PC-9 (cell line): ENCODE data around the gene ADGRL1. TPM values are rescaled to one million over a fixed set of nuclear protein-coding genes. Genes with fewer than 3 reads are reported as not detected.

Source experiments
- BruUV-seq: library from RNA; stranded (reverse); fragments of 400-500 nt; replicated peaks from 2 replicates; lab custom pipeline; 2021; lab: Mats Ljungman, UMichigan
- CTCF ChIA-PET: fragments of 300-600 bp; sonication (Branson Sonifier 250); formaldehyde crosslinking; loops from one replicate; lab custom pipeline; 2022; ENCODE audit warnings: antibody characterized with exemption; lab: Charles Lee
- POLR2A ChIA-PET: fragments of 300-600 bp; sonication (Branson Sonifier 250); formaldehyde crosslinking; loops from one replicate; lab custom pipeline; 2022; ENCODE audit warnings: antibody characterized with exemption; ENCODE audit not compliant: unreplicated experiment; lab: Charles Lee
- DNase-seq, 2 experiments: peaks; one replicate each; pipeline versions ENCODE4 v3.0.0 to v3.0.0-alpha.2; 2015 to 2022; ENCODE audit warnings: mixed read lengths in 1 of 2
- H2AFZ ChIP-seq: fragments of 200-600 bp; sonication (generic); 2 replicates; pipeline ENCODE4 v1.8.1; 2017; ENCODE audit warnings: antibody characterized with exemption
- H3F3A ChIP-seq: fragments of 200-600 bp; sonication (generic); 2 replicates; pipeline ENCODE4 v1.8.1; 2017; ENCODE audit warnings: antibody characterized with exemption, mild to moderate bottlenecking, low read depth; ENCODE audit not compliant: insufficient read depth
- H3K27ac ChIP-seq: fragments of 200-600 bp; sonication (generic); 2 replicates; pipeline ENCODE4 v1.6.1; 2016; ENCODE audit warnings: mixed run types
- H3K27me3 ChIP-seq: fragments of 200-600 bp; sonication (generic); 2 replicates; pipeline ENCODE4 v1.6.1; 2016; ENCODE audit warnings: low read depth, mixed run types; ENCODE audit not compliant: insufficient read depth
- H3K36me3 ChIP-seq: fragments of 200-600 bp; sonication (generic); 2 replicates; pipeline ENCODE4 v1.6.1; 2016; ENCODE audit warnings: low read depth, mixed run types
- H3K4me1 ChIP-seq: fragments of 200-600 bp; sonication (generic); replicated peaks from 2 replicates; pipeline ENCODE4 v1.6.1; 2016; ENCODE audit warnings: mixed run types; ENCODE audit not compliant: insufficient read depth
- H3K4me2 ChIP-seq: fragments of 200-600 bp; sonication (generic); 2 replicates; pipeline ENCODE4 v1.6.1; 2017; ENCODE audit warnings: mixed run types
- H3K4me3 ChIP-seq: fragments of 200-600 bp; sonication (generic); 2 replicates; pipeline ENCODE4 v1.6.1; 2016; ENCODE audit warnings: mixed run types
- H3K79me2 ChIP-seq: fragments of 200-600 bp; sonication (generic); 2 replicates; pipeline ENCODE4 v1.6.1; 2017; ENCODE audit warnings: low read depth, mixed run types
- H3K9me2 ChIP-seq: fragments of 200-600 bp; sonication (generic); 2 replicates; pipeline ENCODE4 v1.8.1; 2017; ENCODE audit warnings: mild to moderate bottlenecking; ENCODE audit not compliant: insufficient read depth
- H3K9me3 ChIP-seq: fragments of 200-600 bp; sonication (generic); 2 replicates; pipeline ENCODE4 v1.8.1; 2016; ENCODE audit warnings: low read depth; ENCODE audit not compliant: insufficient read depth
- H4K20me1 ChIP-seq: fragments of 200-600 bp; sonication (generic); 2 replicates; pipeline ENCODE4 v1.8.1; 2017; ENCODE audit not compliant: insufficient read depth
- EZH2 ChIP-seq: fragments of 200-600 bp; sonication (generic); IDR thresholded peaks from 2 replicates; pipeline ENCODE4 v1.8.0; 2017; ENCODE audit warnings: antibody characterized with exemption, low read depth
- intact Hi-C: fragments of 100-400 bp; cut with micrococcal nuclease; formaldehyde crosslinking; loops from one replicate; pipeline ENCODE4 v1.10.0; 2022; ENCODE audit not compliant: unreplicated experiment
- total RNA-seq: library from RNA; stranded (reverse); gene quantifications from 2 replicates; pipeline ENCODE4 v1.2.3, GENCODE V29; 2021
- TF ChIP-seq, protein P1 (sequence below): fragments of 200-600 bp; sonication (generic); conservative IDR thresholded peaks from 2 replicates; pipeline ENCODE4 v1.6.1; 2017; ENCODE audit warnings: mixed run types, antibody characterized with exemption, mild to moderate bottlenecking, moderate library complexity

Gene ADGRL1
- total RNA-seq, 1 experiment from 2014 or later: 31.5 TPM

DNA sequence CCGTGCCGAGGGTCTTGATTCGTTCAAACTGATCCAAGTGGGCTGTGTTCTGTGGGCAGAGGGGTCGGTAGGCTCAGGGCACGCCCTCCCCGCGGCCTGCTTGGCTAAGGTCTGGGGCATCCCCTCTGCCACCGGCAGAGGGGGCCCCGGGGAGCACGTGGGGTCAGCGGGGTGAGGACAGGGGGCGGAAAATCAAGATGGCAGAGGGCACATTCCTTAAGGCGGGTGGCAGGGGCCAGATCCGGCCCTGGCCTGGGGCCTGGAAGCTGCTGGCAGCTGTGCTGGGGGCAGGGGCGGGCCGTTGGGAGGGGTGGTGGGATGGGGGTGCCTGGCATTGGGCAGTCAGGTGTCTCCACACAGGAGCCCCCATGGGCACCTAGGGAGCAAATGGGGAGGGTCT lies 99.1 kb downstream of the ADGRL1 start:
- H3K9me3 ChIP-seq: no peaks in the 10 kb centered on the region
- no peaks in the 10 kb centered on the region for H3K36me3 ChIP-seq
- no TSS peak for BruUV-seq
- no peaks in the 10 kb centered on the region for H4K20me1 ChIP-seq
- no peak overlapping the region for H3K4me3 ChIP-seq
- no peak overlapping the region for H3K27ac ChIP-seq
- intact Hi-C loops: no loop called here
- no peaks in the 10 kb centered on the region for H3K9me2 ChIP-seq
- H3K27me3 ChIP-seq: no peaks in the 10 kb centered on the region
- H3K79me2 ChIP-seq: no peaks in the 10 kb centered on the region
- TF ChIP-seq EZH2: no peak
- TF ChIP-seq, protein P1, sequence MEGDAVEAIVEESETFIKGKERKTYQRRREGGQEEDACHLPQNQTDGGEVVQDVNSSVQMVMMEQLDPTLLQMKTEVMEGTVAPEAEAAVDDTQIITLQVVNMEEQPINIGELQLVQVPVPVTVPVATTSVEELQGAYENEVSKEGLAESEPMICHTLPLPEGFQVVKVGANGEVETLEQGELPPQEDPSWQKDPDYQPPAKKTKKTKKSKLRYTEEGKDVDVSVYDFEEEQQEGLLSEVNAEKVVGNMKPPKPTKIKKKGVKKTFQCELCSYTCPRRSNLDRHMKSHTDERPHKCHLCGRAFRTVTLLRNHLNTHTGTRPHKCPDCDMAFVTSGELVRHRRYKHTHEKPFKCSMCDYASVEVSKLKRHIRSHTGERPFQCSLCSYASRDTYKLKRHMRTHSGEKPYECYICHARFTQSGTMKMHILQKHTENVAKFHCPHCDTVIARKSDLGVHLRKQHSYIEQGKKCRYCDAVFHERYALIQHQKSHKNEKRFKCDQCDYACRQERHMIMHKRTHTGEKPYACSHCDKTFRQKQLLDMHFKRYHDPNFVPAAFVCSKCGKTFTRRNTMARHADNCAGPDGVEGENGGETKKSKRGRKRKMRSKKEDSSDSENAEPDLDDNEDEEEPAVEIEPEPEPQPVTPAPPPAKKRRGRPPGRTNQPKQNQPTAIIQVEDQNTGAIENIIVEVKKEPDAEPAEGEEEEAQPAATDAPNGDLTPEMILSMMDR: no peak
- ChIA-PET POLR2A (interaction anchor here (0.6 kb wide), 1 partner anchor 23 kb away, joined by 3 read pairs; no protein-coding TSS in a partner anchor), CTCF (no interaction called here)
- H3K4me2 ChIP-seq: no peak overlapping the region
- peaks cover 13% of the 10 kb centered on the region for H3K4me1 ChIP-seq
- H3F3A ChIP-seq: peaks cover 37% of the 10 kb centered on the region; the same call in 1 of the 2 replicates
- no peak overlapping the region for H2AFZ ChIP-seq
- no peak for DNase-seq

- no peak overlapping the region for H3K4me2 ChIP-seq
- DNase-seq: no peak
- H3K9me2 ChIP-seq: no peaks in the 10 kb centered on the region
- H3F3A ChIP-seq: peaks cover 41% of the 10 kb centered on the region; the same call in 1 of the 2 replicates
- no peak overlapping the region for H3K4me3 ChIP-seq
- TF ChIP-seq, protein P1: no peak
- no peak for TF ChIP-seq EZH2
- H3K36me3 ChIP-seq: no peaks in the 10 kb centered on the region
- H3K79me2 ChIP-seq: no peaks in the 10 kb centered on the region
- intact Hi-C loops: no loop called here
- H2AFZ ChIP-seq: no peak overlapping the region
- H4K20me1 ChIP-seq: no peaks in the 10 kb centered on the region
- POLR2A ChIA-PET: no interaction called here
- no TSS peak for BruUV-seq
- H3K27ac ChIP-seq: no peak overlapping the region
- no peaks in the 10 kb centered on the region for H3K9me3 ChIP-seq
- H3K27me3 ChIP-seq: no peaks in the 10 kb centered on the region
- H3K4me1 ChIP-seq: peaks cover 14% of the 10 kb centered on the region
- CTCF ChIA-PET: no interaction called here
These were observed 100.3 kb downstream of the ADGRL1 start for GRCh38 chr19:14105680-14106079.

DNA sequence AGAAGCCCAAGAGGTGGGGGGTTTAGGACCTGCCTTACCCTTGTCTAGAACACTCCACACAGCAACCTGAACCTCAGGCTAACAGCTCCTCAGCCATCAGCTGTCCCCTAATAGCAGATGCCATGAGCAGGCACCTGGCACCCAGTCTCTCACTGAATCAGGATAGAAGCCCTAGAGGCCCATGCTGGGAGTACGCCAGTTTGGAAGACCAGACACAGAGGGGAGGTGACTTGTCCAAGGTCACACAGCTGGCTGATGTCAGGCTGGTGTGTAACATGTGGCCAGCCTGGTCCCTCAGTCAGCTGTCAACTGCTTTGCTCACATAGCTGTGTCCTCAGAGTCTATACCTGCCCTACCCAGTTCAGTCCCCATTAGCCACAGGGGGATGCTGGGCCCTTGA lies 102.7 kb downstream of the ADGRL1 start:
- TF ChIP-seq, protein P1: no peak
- no peaks in the 10 kb centered on the region for H3K9me2 ChIP-seq
- no peak overlapping the region for H2AFZ ChIP-seq
- no peaks in the 10 kb centered on the region for H3K9me3 ChIP-seq
- H3K27me3 ChIP-seq: no peaks in the 10 kb centered on the region
- no peaks in the 10 kb centered on the region for H4K20me1 ChIP-seq
- H3K36me3 ChIP-seq: no peaks in the 10 kb centered on the region
- no peak overlapping the region for H3K27ac ChIP-seq
- intact Hi-C loops: no loop called here
- no peak for DNase-seq
- no peak overlapping the region for H3K4me2 ChIP-seq
- H3K79me2 ChIP-seq: no peaks in the 10 kb centered on the region
- POLR2A ChIA-PET: no interaction called here
- CTCF ChIA-PET: no interaction called here
- no peak overlapping the region for H3K4me3 ChIP-seq
- peaks cover 14% of the 10 kb centered on the region for H3K4me1 ChIP-seq
- H3F3A ChIP-seq: peaks cover 39% of the 10 kb centered on the region; the same call in 1 of the 2 replicates
- no TSS peak for BruUV-seq
